RWPE1 (cell line): ENCODE results near the gene GRIN2A.

Experiments
- CTCF ChIA-PET: fragments of 350-600 bp; sonication (Branson Sonifier 250); formaldehyde crosslinking; extraction: SDS; loops from one replicate; lab custom pipeline; 2021; lab: Yijun Ruan, JAX
- POLR2A ChIA-PET: fragments of 400-600 bp; formaldehyde crosslinking; extraction: SDS; loops from one replicate; lab custom pipeline; 2020; ENCODE audit warnings: antibody characterized with exemption; ENCODE audit not compliant: low non-redundant PET; lab: Yijun Ruan, JAX
- DNase-seq: peaks from one replicate; pipeline ENCODE4 v3.0.0; 2012; ENCODE audit warnings: low spot score
- H3K27ac ChIP-seq: fragments of 450-650 bp; 2 replicates; pipeline ENCODE4 v1.5.1; 2017
- CTCF ChIP-seq: fragments of 450-650 bp; conservative IDR thresholded peaks from 2 replicates; pipeline ENCODE4 v1.5.1; 2017; ENCODE audit warnings: low read depth, mild to moderate bottlenecking

The GRIN2A gene

GRCh38 chr16:9911231-9911630 is 271.0 kb downstream of the GRIN2A start:
- ChIA-PET CTCF (no interaction called here), POLR2A (no interaction called here)
- no peak overlapping the region for H3K27ac ChIP-seq
- TF ChIP-seq CTCF, result no peak
- no peak for DNase-seq

GRCh38 chr16:9909072-9909825 is 273.0 kb downstream of the GRIN2A start:
- H3K27ac ChIP-seq, result no peak overlapping the region
- TF ChIP-seq CTCF, result no peak
- ChIA-PET POLR2A (no interaction called here), CTCF (no interaction called here)
- DNase-seq, result no peak

- TF ChIP-seq CTCF, result no peak
- CTCF ChIA-PET, result no interaction called here
- POLR2A ChIA-PET, result no interaction called here
- no peak overlapping the region for H3K27ac ChIP-seq
- no peak for DNase-seq
Measured at GRCh38 chr16:9908613-9909012, 273.6 kb downstream of the GRIN2A start.

- TF ChIP-seq CTCF, result no peak
- H3K27ac ChIP-seq, result no peak overlapping the region
- ChIA-PET CTCF (no interaction called here), POLR2A (no interaction called here)
- no peak for DNase-seq
Measured at GRCh38 chr16:9907752-9908151, 274.5 kb downstream of the GRIN2A start.

GRCh38 chr16:9906218-9906617 is 276.0 kb downstream of the GRIN2A start:
- POLR2A ChIA-PET, result no interaction called here
- CTCF ChIA-PET, result interaction anchor here (0.6 kb wide), 1 partner anchor 61 kb away, joined by 3 read pairs; no protein-coding TSS in a partner anchor
- no peak overlapping the region for H3K27ac ChIP-seq
- TF ChIP-seq CTCF, result no peak
- DNase-seq, result no peak

- DNase-seq, result no peak
- ChIA-PET POLR2A (no interaction called here), CTCF (no interaction called here)
- no peak overlapping the region for H3K27ac ChIP-seq
- TF ChIP-seq CTCF, result no peak
Measured at GRCh38 chr16:9904526-9904925, 277.7 kb downstream of the GRIN2A start.
